Testis (tissue), 3 donors: ENCODE measurements around the gene MTARC2. TPM values are rescaled to one million over a fixed set of nuclear protein-coding genes. Genes with fewer than 3 reads are reported as not detected.

Experiments used
- DNase-seq: peaks from one replicate; pipeline ENCODE4 v3.0.0-alpha.2; 2019
- H3K27ac ChIP-seq, 2 donors: fragments of 200-600 bp; sonication (generic); one replicate each; pipeline ENCODE4 v1.5.1; 2019
- H3K27me3 ChIP-seq: fragments of 200-600 bp; sonication (generic); one replicate; pipeline ENCODE4 v1.5.1; 2019
- H3K36me3 ChIP-seq: fragments of 200-600 bp; sonication (generic); one replicate; pipeline ENCODE4 v1.5.1; 2017; ENCODE audit warnings: low read depth; ENCODE audit errors: missing control alignments
- H3K4me1 ChIP-seq: fragments of 200-600 bp; sonication (generic); one replicate; pipeline ENCODE4 v1.5.1; 2019
- H3K4me3 ChIP-seq, 2 donors: fragments of 200-600 bp; sonication (generic); one replicate each; pipeline ENCODE4 v1.5.1; 2017 to 2019
- H3K9me3 ChIP-seq: fragments of 200-600 bp; sonication (generic); one replicate; pipeline ENCODE4 v1.5.1; 2017
- POLR2A ChIP-seq: fragments of 450-650 bp; IDR thresholded peaks from one replicate; pipeline ENCODE4 v1.6.1; 2017; ENCODE audit warnings: antibody characterized with exemption, mild to moderate bottlenecking, moderate library complexity
- WGBS, 2 donors: methylation state at CpG; one replicate each; pipeline ENCODE4 v1.1.5; 2018; 5-methylcytosine and 5-hydroxymethylcytosine counted together
- intact Hi-C: fragments of 100-400 bp; cut with DNase I; formaldehyde crosslinking; loops from one replicate; pipeline ENCODE4 v1.15.1; 2023; ENCODE audit warnings: low total_unique reads
- polyA plus RNA-seq: library from polyadenylated mRNA; stranded (reverse); fragments of 350-450 nt; fragmentation: Illumina TruSeq; extraction: RNeasy Lipid Tissue Mini Kit (QIAGEN cat#74804); gene quantifications from one replicate; pipeline ENCODE4 v1.2.3, GENCODE V29; 2014; ENCODE audit warnings: low read depth, low replicate concordance; ENCODE audit not compliant: insufficient read depth
- total RNA-seq, 2 donors: library from RNA; depleted of rRNA; stranded (reverse); fragments of >200 nt; gene quantifications; one replicate each; pipeline ENCODE4 v1.2.3, GENCODE V29; 2016
- TF ChIP-seq, protein P1 (sequence below), 3 experiments: fragments of 450-650 bp in 2 of 3; fragments of 200-600 bp in 1 of 3; sonication (generic) in 1 of 3; IDR thresholded peaks; one replicate each; pipeline ENCODE4 v1.5.1; 2016 to 2019; ENCODE audit warnings: antibody characterized with exemption in 3 of 3, mild to moderate bottlenecking in 2 of 3, moderate library complexity in 1 of 3

The MTARC2 gene
- total and polyA plus RNA-seq, 3 donors from 2014 or later: 28.5 to 58.7 (median 56.7) TPM

GRCh38 chr1:220828179-220828490 is 80.0 kb downstream of the MTARC2 start:
- intact Hi-C loops: no loop called here
- no peaks in the 10 kb centered on the region for H3K4me1 ChIP-seq
- no peaks in the 10 kb centered on the region for H3K27me3 ChIP-seq
- TF ChIP-seq, protein P1, sequence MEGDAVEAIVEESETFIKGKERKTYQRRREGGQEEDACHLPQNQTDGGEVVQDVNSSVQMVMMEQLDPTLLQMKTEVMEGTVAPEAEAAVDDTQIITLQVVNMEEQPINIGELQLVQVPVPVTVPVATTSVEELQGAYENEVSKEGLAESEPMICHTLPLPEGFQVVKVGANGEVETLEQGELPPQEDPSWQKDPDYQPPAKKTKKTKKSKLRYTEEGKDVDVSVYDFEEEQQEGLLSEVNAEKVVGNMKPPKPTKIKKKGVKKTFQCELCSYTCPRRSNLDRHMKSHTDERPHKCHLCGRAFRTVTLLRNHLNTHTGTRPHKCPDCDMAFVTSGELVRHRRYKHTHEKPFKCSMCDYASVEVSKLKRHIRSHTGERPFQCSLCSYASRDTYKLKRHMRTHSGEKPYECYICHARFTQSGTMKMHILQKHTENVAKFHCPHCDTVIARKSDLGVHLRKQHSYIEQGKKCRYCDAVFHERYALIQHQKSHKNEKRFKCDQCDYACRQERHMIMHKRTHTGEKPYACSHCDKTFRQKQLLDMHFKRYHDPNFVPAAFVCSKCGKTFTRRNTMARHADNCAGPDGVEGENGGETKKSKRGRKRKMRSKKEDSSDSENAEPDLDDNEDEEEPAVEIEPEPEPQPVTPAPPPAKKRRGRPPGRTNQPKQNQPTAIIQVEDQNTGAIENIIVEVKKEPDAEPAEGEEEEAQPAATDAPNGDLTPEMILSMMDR (IDR thresholded peaks at IDR 0.05): no peak
- no peak for TF ChIP-seq POLR2A
- no peak for DNase-seq
- no peak overlapping the region for H3K27ac ChIP-seq
- no peaks in the 10 kb centered on the region for H3K36me3 ChIP-seq
- no peaks in the 10 kb centered on the region for H3K9me3 ChIP-seq
- 89 to 92% methylated on average over 4 of the region's 4 CpGs for WGBS, 2 donors
- no peak overlapping the region for H3K4me3 ChIP-seq

- Histone ChIP-seq H3K9me3 (no peaks in the 10 kb centered on the region), H3K4me1 (no peaks in the 10 kb centered on the region), H3K36me3 (no peaks in the 10 kb centered on the region), H3K27ac (no peak overlapping the region), H3K4me3 (no peak overlapping the region), H3K27me3 (no peaks in the 10 kb centered on the region)
- 73 to 77% methylated on average over 4 of the region's 4 CpGs for WGBS, 2 donors
- TF ChIP-seq, protein P1 (IDR thresholded peaks at IDR 0.05): no peak
- TF ChIP-seq POLR2A: no peak
- intact Hi-C loops: no loop called here
- no peak for DNase-seq
Measured at GRCh38 chr1:220828950-220829586, 80.9 kb downstream of the MTARC2 start.

DNA sequence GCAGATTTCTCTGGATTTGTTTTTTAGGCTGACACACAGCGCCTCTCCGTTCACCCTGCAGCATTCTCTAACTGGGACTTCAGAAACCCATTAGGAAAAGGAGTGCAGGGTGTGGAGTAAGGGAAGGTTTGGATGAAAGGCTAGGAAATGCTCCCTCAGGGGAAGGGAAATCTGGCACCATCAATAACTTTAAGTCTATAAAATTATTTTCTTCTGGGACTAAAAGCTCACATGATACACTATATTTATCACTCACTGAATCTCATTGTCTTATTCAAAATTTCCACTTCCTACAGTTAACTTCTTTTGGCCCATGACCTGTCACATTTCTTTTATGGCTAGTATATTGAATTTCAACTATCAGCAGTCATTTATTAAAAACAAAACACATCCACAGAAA is 85.3 kb downstream of the MTARC2 start:
- no peak overlapping the region for H3K27ac ChIP-seq
- no peak for DNase-seq
- WGBS, 2 donors: 58 to 88% methylated on average over 2 of the region's 2 CpGs
- no peaks in the 10 kb centered on the region for H3K36me3 ChIP-seq
- no peaks in the 10 kb centered on the region for H3K27me3 ChIP-seq
- intact Hi-C loops: no loop called here
- H3K4me3 ChIP-seq: no peak overlapping the region
- no peaks in the 10 kb centered on the region for H3K4me1 ChIP-seq
- H3K9me3 ChIP-seq: no peaks in the 10 kb centered on the region
- no peak for TF ChIP-seq POLR2A
- TF ChIP-seq, protein P1 (IDR thresholded peaks at IDR 0.05): no peak

Other genes starting within 250 kb of the MTARC2 start
- 10 to 100 TPM; 31.2 to 49.6 TPM for gene MARK1, start 220.2 kb upstream of the MTARC2 start, total RNA-seq
- gene MARK1, start 220.2 kb upstream of the MTARC2 start, polyA plus RNA-seq: 25.5 TPM
- gene C1orf115, start 58.0 kb upstream of the MTARC2 start, total RNA-seq: 10 to 100 TPM in 1 of 2 donors, 1 to 10 TPM in 1; 10.0 to 10.8 TPM
- gene C1orf115, start 58.0 kb upstream of the MTARC2 start, polyA plus RNA-seq: 12.0 TPM
- gene MTARC1, start 38.6 kb downstream of the MTARC2 start, total RNA-seq: 1 to 10 TPM in 1 of 2 donors, under 1 TPM in 1; 0.93 to 1.1 TPM
- gene MTARC1, start 38.6 kb downstream of the MTARC2 start, polyA plus RNA-seq: 2.3 TPM
- 1 to 10 TPM; 3.5 to 5.3 TPM for gene HLX, start 131.1 kb downstream of the MTARC2 start, total RNA-seq
- gene HLX, start 131.1 kb downstream of the MTARC2 start, polyA plus RNA-seq: 4.0 TPM